Right lobe of liver (tissue), 6 donors: ENCODE data around the gene CARF. TPM values are rescaled to one million over a fixed set of nuclear protein-coding genes. Genes with fewer than 3 reads are reported as not detected.
"Not testable (repeated sequence)": the region's sequence is repeated elsewhere in the genome, so short reads cannot be mapped to it uniquely, and the experiment has no call there.

ENCODE experiments used
- ATAC-seq, 4 donors: fragments of 200-7000 bp; cut with Tn5 transposase; one replicate each; pipeline ENCODE4 v1.9.1; 2020; ENCODE audit warnings: mild to moderate bottlenecking in 4 of 4, moderate library complexity in 4 of 4
- DNase-seq, 3 donors: peaks; one replicate each; pipeline ENCODE4 v3.0.0-alpha.2; 2020
- H3K27ac ChIP-seq, 3 donors: fragments of 200-600 bp; one replicate each; pipeline ENCODE4 v1.8.0; 2022
- H3K27me3 ChIP-seq, 2 donors: fragments of 200-600 bp; one replicate each; pipeline ENCODE4 v1.8.0; 2022
- H3K36me3 ChIP-seq, 4 donors: fragments of 200-600 bp; sonication (generic) in 1 of 4; one replicate each; pipeline versions ENCODE4 v1.5.1 to v1.8.0; 2017 to 2022; ENCODE audit warnings: control low read depth in 1 of 4
- H3K4me1 ChIP-seq, 4 donors: fragments of 200-600 bp; sonication (generic) in 1 of 4; one replicate each; pipeline versions ENCODE4 v1.5.1 to v1.8.0; 2017 to 2022; ENCODE audit warnings: control low read depth in 1 of 4
- H3K4me3 ChIP-seq, 3 donors: fragments of 200-600 bp; one replicate each; pipeline ENCODE4 v1.8.0; 2022
- H3K9me3 ChIP-seq, 4 donors: fragments of 200-600 bp; sonication (generic) in 1 of 4; one replicate each; pipeline versions ENCODE4 v1.5.1 to v1.8.0; 2017 to 2022; ENCODE audit warnings: control low read depth in 1 of 4
- CTCF ChIP-seq, 4 donors: fragments of 200-600 bp in 3 of 4; fragments of 450-650 bp in 1 of 4; IDR thresholded peaks; one replicate each; pipeline versions ENCODE4 v1.5.1 to v1.8.0; 2016 to 2022; ENCODE audit warnings: antibody characterized with exemption in 4 of 4, mild to moderate bottlenecking in 2 of 4
- POLR2A ChIP-seq: fragments of 450-650 bp; IDR thresholded peaks from one replicate; pipeline ENCODE4 v1.6.1; 2017; ENCODE audit warnings: antibody characterized with exemption, mild to moderate bottlenecking
- WGBS: methylation state at CpG from one replicate; pipeline ENCODE4 v1.1.6; 2018; ENCODE audit warnings: low coverage, low lambda C conversion rate; ENCODE audit not compliant: insufficient coverage; ENCODE audit errors: missing lambda C conversion rate; 5-methylcytosine and 5-hydroxymethylcytosine counted together
- intact Hi-C, 2 donors: fragments of 100-400 bp; cut with DNase I; formaldehyde crosslinking; loops; one replicate each; pipeline versions ENCODE4 v1.11.2 to v1.14.1; 2022
- total RNA-seq, 6 experiments: library from RNA; depleted of rRNA in 2 of 6; stranded (reverse); fragments of >200 nt in 2 of 6; fragmentation: NEBNext Ultra II Directional in 3 of 6; extraction: Animal tissue kit (Norgen Biotek cat#: 25700) in 3 of 6; gene quantifications; one replicate each; pipeline versions ENCODE4 v1.1.0 to v1.2.4, GENCODE V29; 2016 to 2023
- donor health status: DM: no; HTN: yes; CAD: no.
- donor health status: DM: no; HTN: no; CAD: no.
- donor health status: DM: no; HTN: no; CAD: no.
- donor health status: DM: no; HTN: yes; CAD: no.
- donor health status: DM: no; HTN: yes; CAD: no.

Gene CARF
- total RNA-seq, 6 experiments from 2014 or later = 3.0 to 6.9 (median 4.3) TPM

GRCh38 chr2:202965810-202966460 is 53.9 kb downstream of the CARF start:
- intact Hi-C loops = no loop called here
- ATAC-seq (peak in 2 of 4 donors; percentile 38 to 50), DNase-seq (no peak)
- 63% methylated on average over 5 of the region's 5 CpGs for WGBS
- Histone ChIP-seq H3K9me3 (no peaks in the 10 kb centered on the region), H3K27me3 (no peaks in the 10 kb centered on the region), H3K4me3 (no peak overlapping the region), H3K4me1 (no peaks in the 10 kb centered on the region), H3K27ac (no peak overlapping the region), H3K36me3 (peaks cover 0 to 2% (median 0%) of the 10 kb centered on the region in 4 donors)
- TF ChIP-seq POLR2A (no peak), CTCF (IDR thresholded peaks at IDR 0.05) (no peak)

DNA sequence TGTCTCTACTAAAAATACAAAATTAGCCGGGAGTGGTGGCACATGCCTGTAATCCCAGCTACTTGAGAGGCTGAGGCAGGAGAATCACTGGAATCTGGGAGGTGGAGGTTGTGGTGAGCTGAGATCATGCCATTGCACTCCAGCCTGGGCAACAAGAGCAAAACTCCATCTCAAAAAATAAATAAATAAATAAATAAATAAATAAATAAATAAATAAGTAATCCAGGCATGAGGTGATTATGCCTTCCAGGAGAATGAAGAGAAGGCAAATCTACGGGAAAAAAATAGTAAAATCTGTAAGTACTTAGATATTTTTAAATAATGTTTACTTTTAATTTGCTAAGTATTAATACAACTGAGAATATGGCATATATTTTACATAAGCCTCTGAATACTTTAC is 57.3 kb downstream of the CARF start:
- intact Hi-C loops, H3K9me3 ChIP-seq, H3K4me1 ChIP-seq, H3K27me3 ChIP-seq, DNase-seq, H3K27ac ChIP-seq, H3K4me3 ChIP-seq, H3K36me3 ChIP-seq, ATAC-seq: not testable (repeated sequence)
- 50% methylated on average over 2 of the region's 2 CpGs for WGBS

- Histone ChIP-seq H3K27ac (no peak overlapping the region), H3K9me3 (no peaks in the 10 kb centered on the region), H3K4me3 (no peak overlapping the region), H3K27me3 (no peaks in the 10 kb centered on the region), H3K4me1 (no peaks in the 10 kb centered on the region), H3K36me3 (peaks cover 0 to 3% (median 0%) of the 10 kb centered on the region in 4 donors)
- no peak for TF ChIP-seq POLR2A
- no peak for TF ChIP-seq CTCF (IDR thresholded peaks at IDR 0.05)
- ATAC-seq (no peak), DNase-seq (no peak)
- 94% methylated on average over 3 of the region's 3 CpGs for WGBS
- intact Hi-C loops = no loop called here
Measured at GRCh38 chr2:202976809-202977208, 64.7 kb downstream of the CARF start.

DNA sequence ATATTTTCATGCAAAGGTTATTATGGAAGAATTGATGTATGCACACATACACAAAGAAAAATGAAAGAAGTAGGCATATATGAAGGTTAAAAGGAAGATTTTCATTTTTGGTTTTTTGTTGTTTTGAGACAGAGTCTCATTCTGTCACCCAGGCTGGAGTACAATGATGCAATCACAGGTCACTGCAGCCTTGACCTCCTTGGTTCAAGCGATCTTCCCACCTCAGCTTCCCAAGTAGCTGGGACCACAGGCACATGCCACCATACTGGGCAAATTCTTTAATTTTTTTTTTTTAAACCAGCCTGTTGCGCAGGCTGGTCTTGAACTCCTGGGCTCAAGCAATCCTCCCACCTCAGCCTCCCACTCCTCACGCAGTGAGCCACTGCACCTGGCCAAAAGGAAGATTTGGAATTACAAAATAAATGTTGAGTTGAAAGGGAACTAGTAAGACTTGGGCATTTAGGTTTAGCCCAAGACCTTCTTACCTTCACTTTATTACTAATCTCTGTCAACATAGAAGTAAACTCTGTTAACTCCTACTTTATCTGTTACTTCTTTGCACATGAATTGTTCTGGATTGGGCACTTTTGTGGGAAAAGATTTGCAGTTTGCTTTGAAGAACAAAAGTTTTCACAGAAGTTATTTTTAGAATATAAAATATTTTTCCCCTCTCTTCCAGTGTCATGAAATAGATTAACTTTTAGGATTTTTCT is 70.9 kb downstream of the CARF start:
- Histone ChIP-seq H3K27ac (peak overlapping the region in 1 of 3 donors; percentile 56), H3K4me3 (no peak overlapping the region), H3K36me3 (no peaks in the 10 kb centered on the region), H3K4me1 (peaks cover 0 to 13% (median 4%) of the 10 kb centered on the region in 4 donors), H3K9me3 (no peaks in the 10 kb centered on the region), H3K27me3 (no peaks in the 10 kb centered on the region)
- ATAC-seq (peak; percentile 55 to 82 (median 64)), DNase-seq (no peak)
- TF ChIP-seq CTCF (IDR thresholded peaks at IDR 0.05) (no peak), POLR2A (no peak)
- intact Hi-C loops = no loop called here
- 64% methylated on average over 3 of the region's 3 CpGs for WGBS

- no peak for DNase-seq
- intact Hi-C loops = no loop called here
- no peak for ATAC-seq
- H3K9me3 ChIP-seq = no peaks in the 10 kb centered on the region
- H3K27me3 ChIP-seq = no peaks in the 10 kb centered on the region
- H3K27ac ChIP-seq = no peak overlapping the region
- WGBS = 100% methylated on average over 1 of the region's 1 CpG
- H3K36me3 ChIP-seq = no peaks in the 10 kb centered on the region
- no peak overlapping the region for H3K4me3 ChIP-seq
- H3K4me1 ChIP-seq = no peaks in the 10 kb centered on the region
- TF ChIP-seq CTCF (IDR thresholded peaks at IDR 0.05) (no peak), POLR2A (no peak)
Measured at GRCh38 chr2:202989749-202990148, 77.7 kb downstream of the CARF start.
